HL-60 (cell line): ENCODE measurements around the gene POMT1.
A peak's percentile ranks its signal among the peaks of the same experiment; 100 is the strongest.

Experiments
- DNase-seq, 2 experiments: peaks; one replicate each; pipeline ENCODE4 v3.0.0-alpha.2; 2010 to 2020; ENCODE audit warnings: low read depth in 1 of 2, low spot score in 1 of 2
- H3K27ac ChIP-seq: fragments of 250-450 bp; sonication (Bioruptor Pico); replicated peaks from 2 replicates; pipeline ENCODE4 v1.5.1; 2020; ENCODE audit warnings: mild to moderate bottlenecking, moderate library complexity
- H3K27me3 ChIP-seq: fragments of 250-450 bp; sonication (Bioruptor Pico); 2 replicates; pipeline ENCODE4 v1.5.1; 2021; ENCODE audit warnings: mild to moderate bottlenecking, moderate library complexity; ENCODE audit not compliant: insufficient read depth, poor library complexity, severe bottlenecking
- H3K4me3 ChIP-seq: replicated peaks from 2 replicates; pipeline ENCODE4 v1.5.1; 2011; ENCODE audit warnings: mild to moderate bottlenecking, control low read depth, low read length; ENCODE audit not compliant: insufficient read depth
- CTCF ChIP-seq: IDR thresholded peaks from one replicate; pipeline ENCODE4 v1.5.1; 2011; ENCODE audit warnings: low read length, control low read depth, inconsistent platforms; ENCODE audit not compliant: insufficient read depth
- GABPA ChIP-seq: IDR thresholded peaks from 2 replicates; pipeline ENCODE4 v1.6.1; 2012; ENCODE audit warnings: low read depth
- POLR2AphosphoS5 ChIP-seq: IDR thresholded peaks from 2 replicates; pipeline ENCODE4 v1.6.1; 2012; ENCODE audit warnings: low read depth
- REST ChIP-seq: IDR thresholded peaks from 2 replicates; pipeline ENCODE4 v1.6.1; 2012; ENCODE audit warnings: low read depth; ENCODE audit not compliant: insufficient replicate concordance
- SPI1 ChIP-seq: IDR thresholded peaks from 2 replicates; pipeline ENCODE4 v1.6.1; 2012; ENCODE audit warnings: low read depth, mild to moderate bottlenecking, borderline replicate concordance

Gene POMT1

GRCh38 chr9:131459056-131459455 lies 43.7 kb upstream of the POMT1 start:
- Histone ChIP-seq H3K4me3 (no peak overlapping the region), H3K27me3 (no peaks in the 10 kb centered on the region), H3K27ac (no peak overlapping the region)
- DNase-seq = no peak
- TF ChIP-seq CTCF (no peak), POLR2AphosphoS5 (no peak), REST (no peak), SPI1 (no peak), GABPA (no peak)

GRCh38 chr9:131461166-131461565 lies 41.6 kb upstream of the POMT1 start:
- Histone ChIP-seq H3K27me3 (no peaks in the 10 kb centered on the region), H3K4me3 (no peak overlapping the region), H3K27ac (no peak overlapping the region)
- no peak for DNase-seq
- no peak for TF ChIP-seq CTCF
- TF ChIP-seq POLR2AphosphoS5 = no peak
- TF ChIP-seq REST = no peak
- no peak for TF ChIP-seq SPI1
- TF ChIP-seq GABPA = no peak

GRCh38 chr9:131464354-131465000 lies 38.2 kb upstream of the POMT1 start:
- peak in 1 of 2 experiments; percentile 28 for DNase-seq
- no peak for TF ChIP-seq REST
- peak; percentile 56; the same call in 1 of the 2 replicates for TF ChIP-seq SPI1
- Histone ChIP-seq H3K27me3 (no peaks in the 10 kb centered on the region), H3K27ac (no peak overlapping the region), H3K4me3 (no peak overlapping the region)

- H3K27me3 ChIP-seq = no peaks in the 10 kb centered on the region
- TF ChIP-seq GABPA (no peak), SPI1 (no peak), REST (no peak), POLR2AphosphoS5 (no peak), CTCF (no peak)
- no peak overlapping the region for H3K4me3 ChIP-seq
- no peak for DNase-seq
- H3K27ac ChIP-seq = no peak overlapping the region
Measured at GRCh38 chr9:131465401-131465800, 37.3 kb upstream of the POMT1 start.
